Occipital lobe (tissue), 2 donors: Measurements from ENCODE around the gene SP6. TPM values are rescaled to one million over a fixed set of nuclear protein-coding genes. Genes with fewer than 3 reads are reported as not detected.

ENCODE experiments used
- DNase-seq: peaks from one replicate; lab custom pipeline; 2025; lab: John Stamatoyannopoulos, UW
- total RNA-seq: library from RNA; depleted of rRNA; stranded (reverse); fragments of >200 nt; gene quantifications from one replicate; pipeline ENCODE4 v1.2.3, GENCODE V29; 2014

SP6 gene
- total RNA-seq, 1 donor from 2014 or later = 0.16 TPM

DNA sequence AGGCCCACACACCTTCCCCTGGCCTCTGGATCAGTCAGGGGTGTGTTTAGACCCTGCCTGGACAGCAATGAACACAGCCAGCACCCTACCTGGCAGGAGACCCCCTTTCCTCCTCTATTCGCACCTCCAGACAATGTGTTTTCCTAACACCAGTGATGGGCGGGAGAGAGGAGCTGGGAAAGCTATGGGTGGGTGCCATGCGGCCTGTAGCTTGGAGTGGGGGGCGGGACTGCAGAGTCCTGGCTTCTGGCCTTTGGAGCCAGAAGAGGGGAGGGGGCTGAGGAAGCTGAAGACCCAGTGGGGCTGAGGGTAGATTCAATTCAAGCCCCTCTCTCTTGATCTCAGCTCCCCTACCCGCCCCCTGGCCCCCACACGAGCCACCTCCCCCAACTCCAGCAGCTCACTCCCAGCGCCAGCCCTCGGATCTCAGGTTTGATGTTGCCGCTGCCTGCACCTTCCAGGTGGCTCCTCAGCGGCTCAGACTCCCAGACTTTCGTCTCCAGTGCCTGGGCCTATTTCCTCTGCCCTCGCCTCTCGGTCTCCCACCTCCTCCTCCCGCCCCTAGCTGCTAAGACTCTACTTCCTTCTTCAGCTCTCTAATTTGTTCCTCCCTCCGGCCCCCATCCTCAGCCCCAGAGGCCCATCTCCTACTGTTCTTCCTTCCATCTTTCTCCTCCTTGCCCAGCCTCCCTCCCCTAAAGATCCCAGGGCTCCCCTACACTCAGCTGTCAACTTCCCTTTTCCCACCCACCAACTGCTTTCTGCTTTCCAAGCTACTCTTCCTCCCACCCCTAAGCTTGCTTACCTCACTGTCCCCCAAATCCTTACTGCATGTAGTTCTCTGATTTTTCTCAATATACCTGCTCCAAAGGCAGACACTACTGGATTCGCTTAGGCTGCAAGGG, 6.8 kb upstream of the SP6 start:
- DNase-seq = no peak

DNA sequence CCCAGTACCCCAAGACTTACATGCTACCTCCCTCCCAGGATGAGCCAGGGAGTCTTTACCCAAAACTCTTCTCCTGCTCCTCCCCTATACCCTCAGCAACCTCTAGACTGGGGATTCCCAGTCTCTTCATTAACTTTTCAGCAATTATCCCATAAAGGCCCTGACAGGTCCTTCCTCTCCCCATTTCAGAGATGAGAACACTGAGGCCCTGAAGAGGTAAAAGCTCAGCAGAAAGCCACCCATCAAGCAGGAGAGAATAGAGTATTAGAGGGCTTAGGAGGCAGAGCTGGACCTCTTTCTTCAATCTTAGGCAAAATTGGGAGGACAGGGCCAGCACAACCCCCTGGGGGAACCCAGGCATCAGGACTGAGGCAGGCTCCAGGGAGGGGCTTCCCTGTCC, 5.9 kb upstream of the SP6 start:
- DNase-seq = no peak

DNA sequence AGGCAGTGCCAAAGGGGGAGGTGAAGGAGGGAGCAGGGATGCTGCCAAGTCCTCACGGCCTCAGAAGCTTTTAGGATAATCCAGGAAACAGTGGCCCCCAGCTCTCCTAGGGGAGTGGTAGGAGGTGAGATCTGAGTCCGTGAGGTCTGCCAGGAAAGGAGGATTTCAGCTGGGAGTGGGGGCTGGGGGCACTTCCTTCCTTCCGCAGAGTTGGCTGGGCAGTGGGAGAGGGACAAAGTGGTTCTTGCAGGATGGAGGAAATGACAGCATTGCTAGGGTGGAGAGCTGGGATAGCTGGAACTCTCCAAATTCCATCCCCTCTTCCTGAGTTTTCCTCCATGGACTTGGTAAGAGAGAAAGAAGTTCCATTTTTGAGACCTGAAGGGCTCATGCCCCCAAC, 4.8 kb upstream of the SP6 start:
- no peak for DNase-seq

DNA sequence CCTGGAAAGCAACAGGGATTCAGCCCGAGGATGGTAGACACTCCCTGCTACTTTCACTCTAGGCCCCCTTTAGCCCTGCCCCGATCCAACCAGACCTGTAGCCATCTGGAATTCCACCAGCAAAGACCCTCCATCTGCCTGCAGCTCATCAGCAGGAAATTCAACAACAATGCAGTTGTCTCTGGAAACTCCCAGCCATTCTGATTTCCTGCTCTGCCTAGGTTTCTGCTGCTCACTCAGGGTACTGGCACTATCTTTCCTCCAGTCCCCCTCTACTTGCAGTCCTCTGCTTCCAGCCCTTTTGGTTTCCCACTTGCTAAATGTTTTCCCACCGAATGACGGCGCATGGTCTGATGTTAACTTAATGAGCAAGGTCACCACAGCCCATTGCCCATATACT, 2.7 kb upstream of the SP6 start:
- no peak for DNase-seq

DNA sequence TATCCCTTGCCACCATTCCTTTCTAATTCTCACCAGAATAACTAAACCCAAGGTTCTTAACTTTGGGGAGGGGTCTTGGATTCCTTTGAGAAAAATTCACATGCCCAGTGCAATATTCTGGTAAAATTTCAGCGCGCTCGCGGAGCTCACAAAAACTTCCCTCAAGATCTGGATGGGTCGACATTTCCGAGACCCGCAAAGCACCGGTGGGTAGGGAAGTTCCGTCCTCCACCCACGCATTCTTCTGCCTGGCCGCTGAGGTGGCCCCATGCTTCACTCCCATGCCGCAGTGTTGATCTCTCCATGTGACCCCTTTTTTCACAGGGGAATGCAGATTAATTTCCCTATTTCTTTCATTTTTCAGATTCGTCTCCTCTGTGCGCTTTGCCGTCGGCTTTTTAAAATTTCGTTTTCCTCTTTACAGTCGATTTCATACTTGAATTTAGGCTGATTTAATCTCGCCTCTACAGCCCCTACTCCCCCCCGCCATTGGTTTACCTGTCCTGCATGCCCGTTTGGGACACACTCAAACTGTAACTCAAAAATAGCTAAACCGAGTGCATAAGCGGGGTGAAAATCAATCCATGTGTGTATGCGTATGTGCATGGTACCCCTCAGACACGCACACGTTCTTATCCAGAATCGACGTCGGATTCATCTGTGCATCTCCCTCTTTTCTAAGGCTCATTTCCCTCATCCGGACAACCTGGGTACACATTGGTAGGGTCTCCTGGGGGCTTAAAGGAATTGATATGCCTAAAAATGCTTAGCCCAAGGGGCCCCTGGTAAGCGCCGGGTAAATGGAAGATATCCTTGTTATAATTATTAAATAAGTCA, 1.4 kb upstream of the SP6 start:
- DNase-seq = no peak

DNA sequence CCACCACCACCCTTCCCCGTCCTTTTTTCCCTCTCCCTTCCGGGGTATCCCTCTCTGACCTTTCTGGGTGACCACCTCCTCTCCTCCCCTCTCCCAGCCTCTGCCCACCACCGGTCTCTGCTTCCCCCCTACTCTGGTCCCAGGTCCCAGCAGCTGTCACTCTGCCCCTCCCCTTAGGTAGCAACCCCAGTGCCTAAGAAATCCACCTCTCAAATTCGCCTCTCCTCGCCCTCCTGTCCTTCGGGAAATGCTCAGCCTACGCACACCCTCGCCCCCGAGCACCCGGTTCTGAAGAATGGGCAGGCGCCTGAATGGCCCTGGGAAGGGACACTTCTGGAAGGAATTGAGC, 775 bp upstream of the SP6 start:
- no peak for DNase-seq

DNA sequence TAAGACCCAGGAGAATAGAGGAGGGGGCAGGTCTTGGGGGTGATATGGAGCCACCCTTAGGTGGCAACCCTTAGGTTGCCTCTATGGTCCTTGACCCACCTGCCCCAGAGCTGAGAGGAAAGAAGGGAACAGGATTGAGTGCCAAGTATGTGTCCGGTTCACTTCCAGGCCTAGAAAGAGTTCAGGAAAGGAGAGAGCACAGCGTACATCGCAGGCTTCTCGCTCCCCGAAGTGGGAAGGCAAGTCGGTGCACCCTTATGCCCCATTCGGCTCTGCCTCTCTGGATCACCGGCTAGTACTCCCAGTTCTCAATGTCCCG, 631 bp downstream of the SP6 start:
- DNase-seq = no peak

DNA sequence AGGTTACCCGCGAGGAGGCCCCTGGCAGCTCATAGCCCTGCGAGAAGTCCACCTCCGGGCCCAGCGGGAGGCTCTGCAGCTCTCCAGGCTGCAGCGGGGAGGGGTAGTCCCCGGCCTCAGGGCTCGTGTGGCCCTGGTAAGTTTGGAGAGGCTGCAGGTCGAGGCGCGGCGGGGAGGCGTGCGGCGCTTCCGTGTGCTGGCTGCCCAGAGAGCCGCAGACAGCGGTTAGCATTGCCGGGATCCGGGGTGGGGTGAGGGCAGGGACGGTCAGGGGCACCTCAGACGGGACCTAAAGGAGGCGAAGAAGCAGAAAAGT, 2.8 kb downstream of the SP6 start:
- DNase-seq = no peak

DNA sequence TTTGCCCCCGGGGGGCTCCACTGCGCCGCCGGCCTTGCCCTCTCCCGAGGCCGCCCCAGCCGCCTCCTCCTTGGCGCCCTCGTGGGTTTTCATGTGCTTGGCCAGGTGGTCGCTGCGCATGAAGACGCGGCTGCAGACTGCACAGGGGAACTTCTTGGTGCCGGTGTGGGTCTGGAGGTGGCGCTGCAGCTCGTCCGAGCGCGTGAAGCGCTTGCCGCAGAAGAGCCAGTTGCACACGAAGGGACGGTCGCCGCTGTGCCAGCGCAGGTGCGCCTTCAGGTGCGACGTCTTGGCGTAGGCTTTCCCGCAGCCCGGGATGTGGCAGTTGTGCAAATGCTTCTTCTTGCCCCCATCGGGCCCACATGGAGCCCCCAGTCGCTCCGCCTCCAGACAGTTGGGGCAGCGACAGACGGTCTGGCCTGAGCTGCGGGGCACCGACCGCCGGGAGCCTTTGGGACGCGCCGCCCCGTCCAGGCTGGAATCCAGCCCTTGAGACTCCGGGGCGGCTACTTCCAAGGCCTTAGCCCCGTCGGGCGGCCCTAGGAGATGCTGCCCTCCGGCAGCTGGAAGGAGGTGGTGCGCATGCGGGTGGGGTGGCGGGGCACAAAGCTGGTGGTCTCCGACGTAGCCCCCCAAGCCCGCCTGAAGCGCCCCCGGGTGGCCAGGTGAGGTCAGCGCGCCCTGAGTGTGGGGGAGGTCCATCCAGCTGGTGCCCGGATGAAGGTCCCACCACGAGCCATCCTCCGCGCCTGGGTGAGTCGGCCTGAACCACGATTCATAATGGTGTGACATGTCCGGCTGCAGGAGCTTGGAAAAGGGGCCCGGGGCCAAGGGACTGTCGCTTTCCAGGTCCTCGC, 3.4 kb downstream of the SP6 start:
- no peak for DNase-seq

DNA sequence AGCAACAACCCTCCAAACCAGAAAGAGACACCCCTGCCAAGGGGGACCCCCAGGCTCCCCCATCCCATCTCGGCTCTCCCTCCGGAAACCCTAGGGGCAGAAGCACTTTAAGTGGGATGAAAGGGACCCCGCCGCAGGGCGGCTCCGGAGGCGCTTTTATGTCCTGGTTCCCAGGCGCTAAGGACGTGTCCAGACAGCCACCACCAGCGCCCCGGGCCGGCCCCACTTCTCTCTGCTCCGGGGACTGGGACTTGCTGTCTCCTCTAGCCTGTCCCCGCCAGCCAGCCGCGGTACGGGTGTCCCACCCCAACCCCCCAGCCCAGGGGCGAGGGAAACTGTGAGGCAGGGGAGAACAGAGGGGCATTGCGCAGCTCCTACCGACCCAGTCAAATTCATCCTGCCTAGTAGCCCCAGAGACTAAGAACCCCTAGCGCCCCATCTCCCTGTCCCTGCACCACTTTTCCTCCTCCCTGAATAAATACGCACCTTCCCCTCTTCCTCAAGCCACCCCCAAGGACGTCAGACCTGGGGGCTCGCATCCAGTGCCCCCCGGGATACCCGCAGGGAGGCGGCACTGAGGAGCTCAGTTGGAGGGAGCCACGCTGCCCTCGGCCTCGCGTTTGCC, 4.1 kb downstream of the SP6 start:
- DNase-seq = no peak

DNA sequence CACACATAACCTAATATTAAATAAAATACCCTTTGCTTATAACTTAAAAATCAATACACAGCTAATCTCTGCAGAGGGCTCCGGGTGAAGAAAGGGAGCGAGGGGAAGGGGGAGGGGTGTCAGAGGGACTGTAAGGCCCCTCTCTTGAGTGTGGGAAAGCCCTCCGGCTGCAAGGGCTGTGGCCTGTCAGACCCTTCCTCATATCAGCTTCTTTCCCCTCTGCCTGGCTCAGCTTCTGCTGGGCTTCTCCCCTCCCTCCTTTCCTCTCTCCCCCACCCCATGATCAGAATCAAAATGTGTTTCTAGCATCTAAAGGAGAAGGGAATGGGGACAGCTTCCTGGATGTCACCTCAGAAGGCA, 5.3 kb downstream of the SP6 start:
- no peak for DNase-seq

DNA sequence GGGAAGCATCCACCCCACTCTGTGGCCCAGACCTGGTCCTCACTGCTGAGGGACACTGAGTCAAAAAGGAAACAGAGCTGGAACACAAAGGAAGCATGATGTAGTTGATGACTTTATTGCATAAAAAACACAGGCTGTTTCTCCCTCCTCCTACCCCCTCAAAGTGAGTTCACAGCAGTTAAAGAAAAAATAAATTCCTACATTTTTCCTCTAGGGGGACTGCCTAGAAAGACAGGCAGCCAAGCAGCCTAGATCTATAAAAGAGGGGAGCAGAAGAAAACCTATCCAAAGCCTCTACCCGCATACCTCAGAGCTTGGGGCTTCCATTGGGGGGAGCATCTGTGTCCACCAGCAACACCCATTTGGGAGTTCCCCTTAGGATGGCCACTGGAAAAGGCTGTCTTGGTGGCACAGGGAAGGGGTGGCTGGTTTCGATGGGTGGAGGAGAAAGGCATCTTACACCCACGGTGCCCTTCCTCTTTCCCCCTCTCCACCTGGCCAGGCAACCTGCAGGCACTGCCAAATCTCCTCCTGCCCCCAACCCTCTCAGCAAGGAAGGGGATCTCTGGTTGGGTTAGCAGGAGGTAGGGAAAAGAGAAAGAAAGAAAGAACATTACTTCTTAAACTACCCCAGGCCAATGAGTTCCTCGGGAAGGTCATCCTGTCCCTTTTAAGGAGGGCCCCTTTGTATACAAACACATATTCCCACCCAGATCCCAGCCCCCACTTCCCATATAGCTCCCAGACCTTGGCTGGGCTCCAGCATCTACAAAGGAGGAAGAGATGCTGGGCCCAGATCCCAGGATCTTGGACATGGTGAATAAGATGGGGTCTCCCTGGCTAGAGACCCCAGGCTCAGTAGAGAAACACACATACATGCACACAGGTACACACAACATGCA, 5.9 kb downstream of the SP6 start:
- no peak for DNase-seq

DNA sequence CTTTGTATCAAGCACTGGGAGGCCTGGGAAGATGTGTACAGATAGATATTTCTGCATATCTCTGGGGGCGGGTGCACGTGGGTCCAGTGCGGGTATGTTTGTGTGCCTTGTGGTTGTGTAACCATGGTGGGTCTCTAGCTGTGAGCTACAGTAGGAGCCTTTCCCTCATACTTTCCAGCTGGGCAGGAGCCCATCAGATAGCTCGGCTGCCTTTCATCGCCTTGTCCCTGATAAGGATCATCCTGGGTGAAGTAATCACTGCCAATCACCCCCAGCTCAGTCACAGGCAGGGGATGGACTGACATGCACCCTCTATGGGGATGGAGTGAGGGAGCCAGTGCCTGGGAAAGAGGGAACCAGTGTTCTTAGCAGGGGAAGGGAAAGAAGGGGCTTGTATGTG, 6.7 kb downstream of the SP6 start:
- DNase-seq = no peak

DNA sequence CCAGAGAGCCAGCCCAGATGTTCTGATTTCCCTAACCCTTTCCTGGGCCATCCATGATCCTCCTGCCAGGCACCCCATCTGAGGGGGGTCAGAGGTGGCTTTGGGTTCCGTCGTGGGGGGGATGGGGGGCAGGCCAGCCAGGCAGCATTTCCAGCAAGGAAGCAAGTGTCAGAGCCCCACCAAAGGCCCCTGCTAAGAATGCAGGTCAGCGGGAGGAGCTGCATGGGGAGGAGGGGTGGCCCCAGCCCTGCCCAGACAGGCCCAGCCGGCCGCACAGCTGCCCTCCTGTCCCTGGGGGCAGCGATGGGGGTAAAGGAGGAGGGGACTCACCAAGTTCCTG, 7.6 kb downstream of the SP6 start:
- DNase-seq = no peak

DNA sequence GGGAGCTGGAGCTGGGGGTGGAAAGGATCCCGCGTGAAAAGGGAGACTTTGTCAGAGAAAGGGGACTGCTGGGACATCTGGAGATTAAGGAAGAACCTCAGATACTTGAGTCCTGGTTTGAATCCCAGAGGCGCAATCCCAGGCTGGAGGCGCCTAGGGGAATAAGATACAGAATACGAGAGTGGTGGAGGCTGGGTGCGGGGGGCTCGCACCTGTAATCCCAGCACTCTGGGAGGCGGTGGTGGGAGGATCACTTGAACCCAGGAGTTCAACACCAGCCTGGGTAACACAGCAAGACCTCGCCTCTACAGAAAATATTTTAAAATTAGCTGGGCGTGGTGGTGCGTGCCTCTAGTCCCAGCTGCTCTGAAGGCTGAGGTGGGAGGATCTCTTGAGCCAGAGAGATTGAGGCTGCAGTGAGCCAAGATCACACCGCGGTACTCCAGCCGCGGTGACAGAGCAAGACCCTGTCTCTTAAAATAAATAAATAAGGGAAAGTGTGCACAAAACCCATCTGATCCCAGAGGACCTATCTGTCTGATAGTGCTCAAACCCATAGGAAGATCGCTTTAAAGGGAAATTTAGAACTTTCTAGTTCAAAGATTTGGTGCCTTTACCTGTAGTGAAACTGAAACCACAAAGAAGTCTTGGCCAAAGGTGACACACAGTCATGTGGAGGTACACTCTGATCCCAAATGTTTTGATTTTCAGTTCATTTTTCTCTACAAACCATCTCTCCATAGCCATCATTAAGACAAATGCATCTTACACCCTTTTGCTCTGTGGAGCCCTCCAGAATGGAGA, 9.3 kb downstream of the SP6 start:
- no peak for DNase-seq

DNA sequence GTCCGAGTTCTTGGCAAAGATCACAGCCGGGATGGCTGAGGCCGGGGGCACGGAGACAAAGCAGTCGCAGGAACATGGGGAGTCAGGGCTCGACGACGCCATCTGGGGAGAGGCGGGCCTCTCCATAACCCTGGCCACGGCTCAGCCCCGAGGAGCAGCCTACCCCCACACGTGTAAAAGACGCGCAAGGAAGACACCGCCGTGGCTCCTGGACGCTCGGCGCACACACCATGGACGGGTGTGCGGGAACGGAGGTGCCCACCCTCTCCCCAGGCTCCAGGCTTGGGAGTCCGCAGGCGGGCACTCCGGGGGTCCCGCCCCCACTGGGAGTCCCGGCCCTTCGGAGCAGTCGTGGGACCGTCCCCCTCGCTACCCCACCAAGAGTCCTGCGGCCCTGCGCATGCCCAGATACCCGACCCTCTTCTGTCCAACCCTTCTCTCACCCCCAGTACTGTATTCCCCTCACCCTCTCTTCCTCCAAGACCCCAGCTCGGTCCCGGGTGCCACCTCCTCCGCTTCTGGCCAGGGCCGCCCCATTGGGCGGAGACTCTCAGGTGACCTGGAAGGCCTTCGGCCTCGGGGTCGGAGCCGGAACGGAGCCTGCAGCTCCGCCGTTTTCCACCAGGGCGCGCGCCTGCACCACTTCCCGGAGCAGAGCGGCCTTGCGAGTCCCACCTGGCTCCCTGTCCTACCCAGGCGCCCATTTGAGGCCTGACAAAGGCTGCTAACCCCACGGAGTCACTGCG, 10.0 kb downstream of the SP6 start, which contains the start of gene SCRN2:
SCRN2 (minus strand) TSS at position 532 of the 746 bp plus-strand sequence; CDS start at position 102, 430 bp downstream.
- DNase-seq = peak; percentile 78

DNA sequence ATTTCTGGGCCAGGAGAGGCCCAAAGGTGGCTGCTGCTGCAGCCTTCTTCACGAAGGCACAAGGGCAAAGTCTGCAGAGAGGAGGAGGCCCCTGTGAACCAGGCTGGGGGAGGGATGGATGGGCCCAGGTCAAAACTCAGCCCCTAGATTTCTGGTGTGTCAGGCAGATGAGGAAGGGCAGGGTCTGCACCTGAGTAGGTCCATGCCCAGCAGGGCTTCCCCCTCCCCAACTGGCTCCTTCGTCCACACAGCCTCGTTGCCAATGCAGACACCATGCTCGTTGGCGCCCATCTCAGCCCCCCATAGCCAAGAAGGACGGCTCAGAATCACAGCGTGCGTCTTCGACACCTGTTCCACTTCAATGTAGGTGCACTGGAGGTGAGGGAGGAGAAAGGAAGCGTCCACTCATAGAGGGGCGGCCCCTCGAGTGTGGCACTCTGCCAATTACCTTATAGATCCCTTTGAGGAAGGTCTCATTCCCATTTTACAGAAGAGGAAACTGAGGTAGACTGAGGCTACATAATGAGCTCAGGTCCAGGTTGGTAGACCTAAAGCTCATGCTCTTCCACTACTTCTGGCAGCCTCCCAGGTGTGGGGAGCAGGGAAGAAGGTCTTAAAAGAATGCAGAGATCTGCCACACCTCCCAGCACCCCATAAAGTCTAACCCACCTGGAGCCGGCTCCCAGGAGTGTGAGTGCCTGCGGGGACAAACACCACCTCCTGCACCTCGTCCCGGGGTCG, 10.8 kb downstream of the SP6 start:
- DNase-seq = no peak

DNA sequence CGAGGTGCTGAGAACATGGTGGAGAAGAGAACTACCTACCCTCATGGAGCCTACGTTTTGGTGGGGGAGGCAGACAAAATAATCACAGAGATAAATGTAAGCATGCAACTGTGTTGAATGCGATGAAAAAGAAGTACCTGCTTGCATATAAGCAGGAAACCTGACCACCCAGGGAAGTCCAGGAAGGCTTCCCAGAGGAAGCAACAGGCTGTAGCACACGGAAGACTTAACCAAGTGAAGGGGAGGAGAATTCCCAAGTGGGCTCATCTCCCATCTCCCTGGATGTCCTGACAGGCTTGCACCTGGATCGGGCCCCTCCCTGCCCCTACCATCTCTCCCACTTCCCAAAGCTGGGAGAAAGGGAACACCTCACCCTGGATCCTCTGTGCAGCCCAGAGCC, 11.9 kb downstream of the SP6 start:
- no peak for DNase-seq

DNA sequence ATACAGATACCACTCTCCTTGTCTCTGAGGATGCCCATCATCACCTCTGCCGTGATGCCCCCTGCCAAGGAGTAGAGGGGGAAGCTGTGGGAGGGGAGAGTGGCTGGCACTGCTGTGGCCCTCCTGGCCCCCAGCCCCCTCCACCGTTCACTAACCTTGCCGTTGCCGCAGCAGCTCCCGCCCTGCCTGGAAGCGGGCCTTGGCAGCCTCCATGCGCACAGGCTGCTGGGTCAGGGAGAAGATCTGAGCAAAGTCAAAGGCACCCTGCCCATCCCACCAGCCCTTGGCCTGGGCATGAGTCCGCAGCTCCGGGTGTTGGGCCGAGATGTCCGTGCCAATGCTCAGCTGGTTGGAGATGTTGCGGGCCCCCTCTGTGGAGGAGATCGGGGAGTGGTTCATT, 12.3 kb downstream of the SP6 start:
- no peak for DNase-seq
